ENCODE results near the gene TRNP1.

- no peak for TF ChIP-seq CTCF (conservative IDR thresholded peaks at IDR 0.05; ENCODE audit: low read length)
- TF ChIP-seq EZH2phosphoT487 (IDR thresholded peaks at IDR 0.05; ENCODE audit: borderline replicate concordance, low read depth, low read length): no peak
Observed at GRCh38 chr1:27006683-27007082, 13.2 kb downstream of the TRNP1 start.

All from OCI-LY7 (cell line).